Measurements from ENCODE around the gene IL12A. TPM values are rescaled to one million over a fixed set of nuclear protein-coding genes. Genes with fewer than 3 reads are reported as not detected.
A peak's percentile ranks its signal among the peaks of the same experiment; 100 is the strongest.

Gene IL12A
- total RNA-seq, 1 donor from 2014 or later: 7.8 TPM

DNA sequence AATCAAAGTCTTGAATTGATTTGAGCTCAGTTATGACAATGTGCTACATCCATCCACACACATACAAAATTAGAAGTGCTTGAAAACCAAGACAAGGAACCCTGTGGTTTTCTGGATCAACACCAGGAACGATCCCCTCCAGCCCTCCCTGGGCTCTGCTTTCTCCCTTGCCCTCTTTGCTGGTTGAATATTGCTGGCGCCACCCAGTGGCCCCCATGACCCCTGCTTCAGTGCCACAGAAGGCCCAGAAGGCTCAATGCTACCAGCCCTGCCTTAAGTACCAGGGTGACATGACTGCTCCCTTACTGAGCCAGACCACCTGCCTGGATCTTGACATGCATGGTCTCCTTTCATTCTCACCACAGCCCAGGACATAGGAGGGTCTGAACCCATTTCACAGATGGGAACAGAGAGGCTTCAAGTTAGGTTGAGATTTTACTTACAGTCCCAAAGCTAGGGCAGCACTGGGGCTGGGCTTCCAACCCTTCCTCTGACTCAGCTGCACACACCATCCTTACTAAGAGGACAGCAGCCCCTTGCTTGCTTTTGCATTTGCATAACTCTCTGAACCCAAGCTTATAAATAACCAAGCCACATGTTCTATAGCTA is 15.0 kb downstream of the IL12A start:
- ChIA-PET POLR2A (interaction anchor here (1.0 to 2.4 kb wide), 4 partner anchors 13 to 119 kb away, joined by 3 to 6 read pairs (median 4); partner anchors contain the start of gene IL12A), CTCF (interaction anchor here (0.6 to 8.2 kb wide), 13 partner anchors 15 to 175 kb away, joined by 3 to 290 read pairs (median 4); partner anchors contain the start of gene IL12A)
- intact Hi-C loops (cut with micrococcal nuclease): loop anchor here (1.0 to 10.0 kb wide), 3 partner anchors 15 to 1209 kb away; partner anchors contain the start of gene IL12A
- Mint-ChIP-seq H3K27ac (no peak overlapping the region), H3K4me3 (no peak overlapping the region), H3K9me3 (no peaks in the 10 kb centered on the region), H3K36me3 (ENCODE audit: low read depth) (no peaks in the 10 kb centered on the region), H3K4me1 (peaks cover 10% of the 10 kb centered on the region), H3K27me3 (no peaks in the 10 kb centered on the region)
- ATAC-seq (ENCODE audit: low read depth) (peak; percentile 92), DNase-seq (peak; percentile 38)
- TF ChIP-seq, protein P1, sequence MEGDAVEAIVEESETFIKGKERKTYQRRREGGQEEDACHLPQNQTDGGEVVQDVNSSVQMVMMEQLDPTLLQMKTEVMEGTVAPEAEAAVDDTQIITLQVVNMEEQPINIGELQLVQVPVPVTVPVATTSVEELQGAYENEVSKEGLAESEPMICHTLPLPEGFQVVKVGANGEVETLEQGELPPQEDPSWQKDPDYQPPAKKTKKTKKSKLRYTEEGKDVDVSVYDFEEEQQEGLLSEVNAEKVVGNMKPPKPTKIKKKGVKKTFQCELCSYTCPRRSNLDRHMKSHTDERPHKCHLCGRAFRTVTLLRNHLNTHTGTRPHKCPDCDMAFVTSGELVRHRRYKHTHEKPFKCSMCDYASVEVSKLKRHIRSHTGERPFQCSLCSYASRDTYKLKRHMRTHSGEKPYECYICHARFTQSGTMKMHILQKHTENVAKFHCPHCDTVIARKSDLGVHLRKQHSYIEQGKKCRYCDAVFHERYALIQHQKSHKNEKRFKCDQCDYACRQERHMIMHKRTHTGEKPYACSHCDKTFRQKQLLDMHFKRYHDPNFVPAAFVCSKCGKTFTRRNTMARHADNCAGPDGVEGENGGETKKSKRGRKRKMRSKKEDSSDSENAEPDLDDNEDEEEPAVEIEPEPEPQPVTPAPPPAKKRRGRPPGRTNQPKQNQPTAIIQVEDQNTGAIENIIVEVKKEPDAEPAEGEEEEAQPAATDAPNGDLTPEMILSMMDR (IDR thresholded peaks at IDR 0.05): no peak

DNA sequence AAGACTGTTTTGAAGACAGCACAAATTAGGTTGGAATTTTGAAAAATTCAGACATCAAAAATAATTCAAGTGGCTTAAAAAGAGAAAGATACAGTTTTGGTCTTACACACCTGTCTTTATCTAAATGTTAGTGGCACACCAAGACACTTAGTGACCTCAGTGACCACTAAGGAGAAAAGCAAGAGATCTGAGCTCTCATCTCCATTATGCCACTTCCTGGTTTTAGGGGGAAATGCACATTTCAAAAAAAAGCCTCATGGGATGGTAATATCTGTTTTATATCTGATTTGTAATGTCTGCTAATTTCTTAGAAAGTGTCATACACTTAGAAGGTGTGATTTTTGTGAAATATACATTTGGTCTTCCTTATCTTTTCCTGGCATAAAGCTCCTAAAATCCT is 16.4 kb downstream of the IL12A start:
- ATAC-seq (ENCODE audit: low read depth) (no peak), DNase-seq (no peak)
- ChIA-PET CTCF (interaction anchor here (0.6 to 8.2 kb wide), 13 partner anchors 10 to 410 kb away, joined by 3 to 290 read pairs (median 5); partner anchors contain the start of gene IL12A), POLR2A (interaction anchor here (2.4 kb wide), 1 partner anchor 16 kb away, joined by 6 read pairs; the partner anchor contains the start of gene IL12A)
- Mint-ChIP-seq H3K36me3 (ENCODE audit: low read depth) (no peaks in the 10 kb centered on the region), H3K4me3 (no peak overlapping the region), H3K9me3 (no peaks in the 10 kb centered on the region), H3K27ac (no peak overlapping the region), H3K27me3 (no peaks in the 10 kb centered on the region), H3K4me1 (peaks cover 21% of the 10 kb centered on the region)
- intact Hi-C loops (cut with micrococcal nuclease): loop anchor here (10.0 kb wide), 1 partner anchor 1210 kb away; no protein-coding TSS in a partner anchor
- TF ChIP-seq, protein P1 (IDR thresholded peaks at IDR 0.05): no peak

DNA sequence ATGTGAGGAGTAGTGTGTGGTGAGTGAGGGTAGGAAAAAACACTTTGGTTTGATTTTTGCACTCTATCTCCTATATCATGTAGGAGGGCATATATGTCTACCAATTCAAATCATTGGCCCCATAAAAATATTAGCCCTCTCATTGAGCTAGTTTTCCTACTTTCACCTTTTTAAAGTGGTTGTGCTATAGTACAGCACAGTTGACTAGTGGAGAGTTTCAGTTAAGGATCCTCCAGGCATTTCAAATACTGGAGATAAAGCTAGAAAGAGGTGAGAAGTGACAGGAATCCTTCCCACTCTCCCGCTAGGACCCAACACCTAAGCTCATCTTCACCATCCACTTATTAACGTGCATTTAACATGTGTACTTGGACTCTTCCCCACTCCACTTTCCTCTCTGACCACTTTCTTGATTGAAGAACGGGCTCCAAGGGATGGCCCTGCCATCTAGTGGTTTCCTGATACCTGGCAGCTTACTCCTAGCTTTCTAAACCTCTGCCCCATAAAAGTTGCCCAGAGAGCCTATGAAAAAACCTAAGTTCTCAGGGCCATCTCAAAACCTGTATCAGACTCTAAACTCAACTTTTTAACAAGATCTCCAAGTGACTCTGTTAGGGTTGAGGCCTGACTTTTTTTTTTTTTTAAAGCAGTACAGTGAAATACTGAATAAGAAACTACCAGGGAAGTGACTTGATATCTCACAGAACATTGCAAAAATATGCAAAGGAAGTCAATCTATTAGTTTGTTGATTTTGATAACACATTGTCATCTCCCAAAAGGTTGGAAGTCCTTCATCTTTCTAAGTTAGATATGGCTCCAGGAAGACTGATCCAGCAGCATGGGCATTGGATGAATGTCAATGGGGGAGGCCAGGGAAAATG is 17.9 kb downstream of the IL12A start:
- ATAC-seq (ENCODE audit: low read depth): peak; percentile 41
- no peak overlapping the region for H3K27ac Mint-ChIP-seq
- H3K4me3 Mint-ChIP-seq: no peak overlapping the region

DNA sequence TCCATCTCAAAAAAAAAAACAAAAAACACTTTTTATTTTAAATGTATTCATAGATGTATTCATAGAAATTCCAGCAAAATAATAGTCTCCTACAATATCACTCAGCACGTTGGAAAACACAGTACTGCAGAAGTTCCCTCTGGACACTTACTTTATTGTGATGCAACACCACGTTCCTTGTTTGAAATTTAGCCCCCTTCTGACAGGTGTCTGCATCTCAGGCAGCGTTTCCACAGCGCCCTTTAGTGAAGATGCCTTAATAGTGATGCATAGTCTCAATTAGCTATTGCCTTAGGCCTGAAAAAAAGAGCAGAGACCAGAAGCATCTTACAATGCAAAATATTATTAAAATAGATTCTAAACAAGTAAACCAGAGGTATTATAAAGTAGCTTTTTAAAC is 20.3 kb downstream of the IL12A start:
- intact Hi-C loops (cut with micrococcal nuclease): loop anchor here (10.0 kb wide), 1 partner anchor 1214 kb away; no protein-coding TSS in a partner anchor
- ChIA-PET CTCF (interaction anchor here (0.6 to 1.3 kb wide), 5 partner anchors 20 to 342 kb away, joined by 3 to 7 read pairs (median 6); partner anchors contain the start of gene IL12A), POLR2A (interaction anchor here (1.3 kb wide), 1 partner anchor 21 kb away, joined by 3 read pairs; no protein-coding TSS in a partner anchor)
- Mint-ChIP-seq H3K4me3 (no peak overlapping the region), H3K4me1 (peaks cover 47% of the 10 kb centered on the region), H3K27me3 (no peaks in the 10 kb centered on the region), H3K27ac (no peak overlapping the region), H3K9me3 (no peaks in the 10 kb centered on the region), H3K36me3 (ENCODE audit: low read depth) (no peaks in the 10 kb centered on the region)
- DNase-seq (no peak), ATAC-seq (ENCODE audit: low read depth) (no peak)
- TF ChIP-seq, protein P1 (IDR thresholded peaks at IDR 0.05): no peak

More for the DNA sequence above, 17.9 kb downstream of the IL12A start:
- POLR2A ChIA-PET: interaction anchor here (0.7 to 1.4 kb wide), 3 partner anchors 17 to 122 kb away, joined by 4 to 7 read pairs (median 4); partner anchors contain the start of gene IL12A
- intact Hi-C loops (cut with micrococcal nuclease): loop anchor here (1.0 to 10.0 kb wide), 3 partner anchors 122 to 1212 kb away; no protein-coding TSS in a partner anchor
- DNase-seq: no peak
- TF ChIP-seq, protein P1 (IDR thresholded peaks at IDR 0.05): no peak
- CTCF ChIA-PET: interaction anchor here (0.6 to 8.2 kb wide), 25 partner anchors 9 to 1160 kb away, joined by 3 to 290 read pairs (median 5); partner anchors contain the start of gene IL12A
- H3K9me3 Mint-ChIP-seq: no peaks in the 10 kb centered on the region
- no peaks in the 10 kb centered on the region for H3K36me3 Mint-ChIP-seq (ENCODE audit: low read depth)
- no peaks in the 10 kb centered on the region for H3K27me3 Mint-ChIP-seq
- peaks cover 33% of the 10 kb centered on the region for H3K4me1 Mint-ChIP-seq

Measured in activated B cell treated with CpG ODN at 0.5 μM for 24 hours (primary cell).